ENCODE data around the gene POLR2I. TPM values are rescaled to one million over a fixed set of nuclear protein-coding genes. Genes with fewer than 3 reads are reported as not detected.

The POLR2I gene
- polyA plus RNA-seq, 3 donors: 21.2 to 73.9 (median 57.9) TPM

DNA sequence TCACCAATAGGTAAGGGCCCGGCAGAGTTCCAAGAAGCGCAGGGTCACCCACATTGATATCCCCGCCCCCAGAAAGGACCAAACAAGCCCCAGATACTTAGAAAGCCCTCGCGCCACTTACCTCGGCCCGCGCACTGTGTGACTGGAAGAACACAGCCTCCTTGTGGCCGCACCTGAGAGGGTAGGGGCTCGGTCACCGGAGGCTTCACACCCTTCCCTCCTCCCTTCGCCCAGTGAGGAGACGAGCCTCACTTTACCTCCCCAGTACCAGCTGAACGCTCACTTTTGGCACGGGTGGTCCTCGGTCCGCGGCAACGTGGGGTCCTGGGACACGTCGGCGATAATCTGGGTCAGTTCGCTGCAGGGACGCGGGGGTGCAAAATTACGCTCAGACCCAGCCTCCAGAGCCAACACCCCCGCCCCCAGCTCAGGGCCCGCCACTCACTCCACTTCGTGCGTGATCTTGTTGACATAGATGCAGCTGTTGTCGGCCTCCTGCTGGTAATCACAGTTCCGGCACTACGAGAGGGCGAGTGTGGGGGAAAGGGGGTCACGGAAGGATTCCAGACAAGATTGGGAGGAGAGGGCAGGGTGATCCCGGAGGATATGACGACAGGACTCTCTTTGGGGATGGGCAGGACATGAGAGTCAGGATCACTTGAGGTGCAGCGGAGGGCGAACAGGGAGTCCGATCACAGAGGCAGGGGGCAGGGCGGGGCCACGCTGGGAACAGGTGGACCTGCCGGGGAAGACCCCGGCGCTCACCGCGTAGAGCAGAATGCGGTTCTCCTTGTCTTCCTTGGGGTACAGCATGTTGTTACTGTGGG lies 568 bp downstream of the POLR2I start:
- peaks cover 0 to 7% (median 0%) of the 10 kb centered on the region in 3 donors for H3K27me3 Mint-ChIP-seq (ENCODE audit: low read depth in 3 of 3)
- Histone ChIP-seq H2AFZ (ENCODE audit: insufficient read depth, low read depth, low read length, poor library complexity, severe bottlenecking) (peak overlapping the region; percentile 94), H3K27me3 (ENCODE audit: control insufficient read depth in 2 of 2, insufficient read depth in 2 of 2, low read length in 2 of 2) (no peaks in the 10 kb centered on the region), H3K27ac (ENCODE audit: low read depth in 1 of 2, low read length in 2 of 2) (peak overlapping the region; percentile 68 to 80), H4K20me1 (ENCODE audit: insufficient read depth, low read length) (peaks cover 7% of the 10 kb centered on the region), H3K9me3 (replicated peaks in 1 of 2; ENCODE audit: control insufficient read depth in 1 of 2, insufficient read depth in 1 of 2, low read length in 2 of 2) (no peaks in the 10 kb centered on the region), H3K9ac (ENCODE audit: insufficient read depth, low read length, poor library complexity, severe bottlenecking) (peak overlapping the region; percentile 62), H3K4me1 (ENCODE audit: control insufficient read depth in 1 of 2, insufficient read depth in 2 of 2, low read length in 2 of 2) (peaks cover 25 to 34% of the 10 kb centered on the region in 2 donors), H3K36me3 (replicated peaks in 1 of 2; ENCODE audit: control insufficient read depth in 1 of 2, insufficient read depth in 2 of 2, low read length in 2 of 2) (peaks cover 21 to 28% of the 10 kb centered on the region in 2 donors), H3K4me2 (replicated peaks; ENCODE audit: extremely low read depth, low read length, poor library complexity, severe bottlenecking) (peak overlapping the region; percentile 81), H3K79me2 (ENCODE audit: insufficient read depth, low read length) (peaks cover 30% of the 10 kb centered on the region), H3K4me3 (replicated peaks in 1 of 3; ENCODE audit: low read depth in 2 of 3, low read length in 3 of 3) (peak overlapping the region; percentile 53 to 90 (median 85))
- TF ChIP-seq, protein P1, sequence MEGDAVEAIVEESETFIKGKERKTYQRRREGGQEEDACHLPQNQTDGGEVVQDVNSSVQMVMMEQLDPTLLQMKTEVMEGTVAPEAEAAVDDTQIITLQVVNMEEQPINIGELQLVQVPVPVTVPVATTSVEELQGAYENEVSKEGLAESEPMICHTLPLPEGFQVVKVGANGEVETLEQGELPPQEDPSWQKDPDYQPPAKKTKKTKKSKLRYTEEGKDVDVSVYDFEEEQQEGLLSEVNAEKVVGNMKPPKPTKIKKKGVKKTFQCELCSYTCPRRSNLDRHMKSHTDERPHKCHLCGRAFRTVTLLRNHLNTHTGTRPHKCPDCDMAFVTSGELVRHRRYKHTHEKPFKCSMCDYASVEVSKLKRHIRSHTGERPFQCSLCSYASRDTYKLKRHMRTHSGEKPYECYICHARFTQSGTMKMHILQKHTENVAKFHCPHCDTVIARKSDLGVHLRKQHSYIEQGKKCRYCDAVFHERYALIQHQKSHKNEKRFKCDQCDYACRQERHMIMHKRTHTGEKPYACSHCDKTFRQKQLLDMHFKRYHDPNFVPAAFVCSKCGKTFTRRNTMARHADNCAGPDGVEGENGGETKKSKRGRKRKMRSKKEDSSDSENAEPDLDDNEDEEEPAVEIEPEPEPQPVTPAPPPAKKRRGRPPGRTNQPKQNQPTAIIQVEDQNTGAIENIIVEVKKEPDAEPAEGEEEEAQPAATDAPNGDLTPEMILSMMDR (IDR thresholded peaks at IDR 0.05): no peak
- 13% methylated on average over 34 of the region's 48 CpGs for WGBS (ENCODE audit: insufficient coverage)
- peak overlapping the region; percentile 89 to 94 for H3K4me3 Mint-ChIP-seq
- H3K27ac Mint-ChIP-seq: peak overlapping the region; percentile 88 to 97 (median 96)
- peaks cover 26% of the 10 kb centered on the region for H3K4me1 Mint-ChIP-seq
- H3K36me3 Mint-ChIP-seq: peaks cover 39 to 40% of the 10 kb centered on the region in 2 donors
- no peaks in the 10 kb centered on the region for H3K9me3 Mint-ChIP-seq
- intact Hi-C loops (cut with micrococcal nuclease): loop anchor here (2.0 to 10.0 kb wide), 6 partner anchors 27 to 571 kb away; partner anchors contain the start of genes CAPNS1 (in 1 of the 2), HCST (in 1 of the 2), HSPB6 (in 1 of the 2) and NFKBID (in 1 of the 2)
- peak in 1 of 3 donors; percentile 16 for DNase-seq

DNA sequence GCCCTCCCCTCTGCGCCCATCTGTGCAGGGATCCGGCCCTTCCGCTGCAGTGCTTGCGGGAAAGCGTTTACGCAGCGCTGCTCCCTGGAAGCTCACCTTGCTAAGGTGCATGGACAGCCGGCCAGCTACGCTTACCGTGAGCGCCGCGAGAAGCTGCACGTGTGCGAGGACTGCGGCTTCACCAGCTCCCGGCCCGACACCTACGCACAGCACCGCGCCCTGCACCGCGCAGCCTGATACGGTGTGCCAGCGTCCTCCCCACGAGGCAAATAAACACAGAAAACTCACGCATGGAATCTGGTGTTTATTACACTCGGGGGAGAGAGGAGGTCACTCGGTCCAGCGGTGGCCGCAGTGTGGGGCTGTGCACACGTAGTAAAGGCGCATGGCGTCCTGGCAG lies 1.2 kb downstream of the POLR2I start:
- H3K9me3 Mint-ChIP-seq: no peaks in the 10 kb centered on the region
- H3K36me3 ChIP-seq (replicated peaks in 1 of 2; ENCODE audit: control insufficient read depth in 1 of 2, insufficient read depth in 2 of 2, low read length in 2 of 2): peaks cover 18 to 21% of the 10 kb centered on the region in 2 donors
- intact Hi-C loops (cut with micrococcal nuclease): loop anchor here (5.0 to 10.0 kb wide), 5 partner anchors 56 to 571 kb away; partner anchors contain the start of genes HCST (in 1 of the 2), HSPB6 (in 1 of the 2), NFKBID (in 1 of the 2) and PROSER3 (in 1 of the 2)
- H3K4me3 Mint-ChIP-seq: peak overlapping the region; percentile 89 to 94
- H3K9me3 ChIP-seq (replicated peaks in 1 of 2; ENCODE audit: control insufficient read depth in 1 of 2, insufficient read depth in 1 of 2, low read length in 2 of 2): no peaks in the 10 kb centered on the region
- H3K27ac ChIP-seq (ENCODE audit: low read depth in 1 of 2, low read length in 2 of 2): no peak overlapping the region
- H3K4me1 ChIP-seq (ENCODE audit: control insufficient read depth in 1 of 2, insufficient read depth in 2 of 2, low read length in 2 of 2): peaks cover 25 to 34% of the 10 kb centered on the region in 2 donors
- H3K27me3 Mint-ChIP-seq (ENCODE audit: low read depth in 3 of 3): peaks cover 0 to 7% (median 0%) of the 10 kb centered on the region in 3 donors
- no peak overlapping the region for H2AFZ ChIP-seq (ENCODE audit: insufficient read depth, low read depth, low read length, poor library complexity, severe bottlenecking)
- H3K9ac ChIP-seq (ENCODE audit: insufficient read depth, low read length, poor library complexity, severe bottlenecking): no peak overlapping the region
- 97% methylated on average over 33 of the region's 34 CpGs for WGBS (ENCODE audit: insufficient coverage)
- H3K4me1 Mint-ChIP-seq: peaks cover 26% of the 10 kb centered on the region
- H3K27me3 ChIP-seq (ENCODE audit: control insufficient read depth in 2 of 2, insufficient read depth in 2 of 2, low read length in 2 of 2): no peaks in the 10 kb centered on the region
- H3K4me3 ChIP-seq (replicated peaks in 1 of 3; ENCODE audit: low read depth in 2 of 3, low read length in 3 of 3): peak overlapping the region in 1 of 3 experiments; percentile 85
- peaks cover 33% of the 10 kb centered on the region in 2 donors for H3K36me3 Mint-ChIP-seq
- TF ChIP-seq, protein P1 (IDR thresholded peaks at IDR 0.05): no peak
- H3K4me2 ChIP-seq (replicated peaks; ENCODE audit: extremely low read depth, low read length, poor library complexity, severe bottlenecking): peak overlapping the region; percentile 81
- no peak for DNase-seq
- H3K27ac Mint-ChIP-seq: no peak overlapping the region
- H3K79me2 ChIP-seq (ENCODE audit: insufficient read depth, low read length): peaks cover 30% of the 10 kb centered on the region
- peaks cover 7% of the 10 kb centered on the region for H4K20me1 ChIP-seq (ENCODE audit: insufficient read depth, low read length)
